ENCODE results near the gene ARRDC5.
"Not testable (repeated sequence)": the region's sequence is repeated elsewhere in the genome, so short reads cannot be mapped to it uniquely, and the experiment has no call there.

ARRDC5 gene

DNA sequence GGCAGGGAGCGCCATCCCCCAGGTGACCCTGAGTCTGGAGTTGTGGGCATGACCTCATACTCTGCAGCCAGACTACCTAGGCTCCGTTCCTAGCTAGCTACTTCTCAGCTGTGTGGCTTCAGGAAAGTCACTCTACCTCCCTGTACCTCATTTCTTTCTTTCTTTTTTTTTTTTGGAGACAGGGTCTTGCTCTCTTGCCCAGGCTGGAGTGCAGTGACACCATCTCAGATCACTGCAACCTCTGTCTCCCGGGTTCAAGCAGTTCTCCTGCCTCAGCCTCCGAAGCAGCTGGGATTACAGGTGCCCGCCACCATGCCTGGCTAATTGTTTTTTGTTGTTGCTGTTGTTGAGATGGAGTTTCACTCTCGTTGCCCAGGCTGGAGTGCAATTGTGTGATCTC lies 50.2 kb downstream of the ARRDC5 start:
- no peak overlapping the region for H3K4me3 ChIP-seq (ENCODE audit: control insufficient read depth, low read depth, low read length)
- TF ChIP-seq, protein P1, sequence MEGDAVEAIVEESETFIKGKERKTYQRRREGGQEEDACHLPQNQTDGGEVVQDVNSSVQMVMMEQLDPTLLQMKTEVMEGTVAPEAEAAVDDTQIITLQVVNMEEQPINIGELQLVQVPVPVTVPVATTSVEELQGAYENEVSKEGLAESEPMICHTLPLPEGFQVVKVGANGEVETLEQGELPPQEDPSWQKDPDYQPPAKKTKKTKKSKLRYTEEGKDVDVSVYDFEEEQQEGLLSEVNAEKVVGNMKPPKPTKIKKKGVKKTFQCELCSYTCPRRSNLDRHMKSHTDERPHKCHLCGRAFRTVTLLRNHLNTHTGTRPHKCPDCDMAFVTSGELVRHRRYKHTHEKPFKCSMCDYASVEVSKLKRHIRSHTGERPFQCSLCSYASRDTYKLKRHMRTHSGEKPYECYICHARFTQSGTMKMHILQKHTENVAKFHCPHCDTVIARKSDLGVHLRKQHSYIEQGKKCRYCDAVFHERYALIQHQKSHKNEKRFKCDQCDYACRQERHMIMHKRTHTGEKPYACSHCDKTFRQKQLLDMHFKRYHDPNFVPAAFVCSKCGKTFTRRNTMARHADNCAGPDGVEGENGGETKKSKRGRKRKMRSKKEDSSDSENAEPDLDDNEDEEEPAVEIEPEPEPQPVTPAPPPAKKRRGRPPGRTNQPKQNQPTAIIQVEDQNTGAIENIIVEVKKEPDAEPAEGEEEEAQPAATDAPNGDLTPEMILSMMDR (IDR thresholded peaks at IDR 0.05; ENCODE audit: control insufficient read depth, insufficient read depth, low read depth, low read length, missing control alignments), result no peak
- no peak for DNase-seq (ENCODE audit: low read depth)

DNA sequence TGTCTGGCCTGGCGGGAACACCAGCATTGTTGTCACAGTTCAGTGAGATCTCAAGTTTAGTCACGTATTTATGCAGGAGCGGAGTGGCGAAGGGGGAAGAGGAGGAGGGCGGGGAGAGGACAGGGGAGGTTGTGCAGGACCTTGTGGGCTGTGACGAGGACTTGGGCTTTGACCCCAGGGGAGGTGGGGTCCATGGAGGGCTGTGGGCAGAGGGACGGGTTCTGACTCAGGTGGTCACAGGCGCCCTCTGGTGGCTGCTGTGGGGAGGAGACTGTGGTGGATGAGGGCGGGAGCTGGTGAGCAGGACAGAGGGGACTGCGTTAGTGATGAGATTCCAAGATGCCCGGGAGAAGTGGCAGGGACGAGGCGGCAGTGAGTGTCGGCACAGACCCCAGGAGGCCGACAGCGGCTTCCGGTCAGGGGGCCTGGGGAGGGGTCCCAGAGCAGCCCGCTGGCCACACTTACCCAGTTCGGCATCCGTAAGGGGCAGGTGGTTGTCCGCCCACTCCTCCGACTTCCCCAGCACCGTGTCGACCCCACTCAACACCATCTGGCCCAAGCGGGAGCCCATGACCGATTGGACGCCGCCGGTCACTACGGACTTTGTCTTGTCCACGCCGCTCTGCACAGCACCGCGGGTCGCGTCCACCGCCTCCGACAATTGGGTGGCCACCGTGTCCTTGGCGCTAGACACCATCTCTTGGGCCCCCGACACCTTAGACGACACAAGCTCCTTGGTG lies 51.0 kb downstream of the ARRDC5 start:
- no peak overlapping the region for H3K4me3 ChIP-seq (ENCODE audit: control insufficient read depth, low read depth, low read length)
- DNase-seq (ENCODE audit: low read depth), result no peak
- TF ChIP-seq, protein P1 (IDR thresholded peaks at IDR 0.05; ENCODE audit: control insufficient read depth, insufficient read depth, low read depth, low read length, missing control alignments), result peak; percentile 88

DNA sequence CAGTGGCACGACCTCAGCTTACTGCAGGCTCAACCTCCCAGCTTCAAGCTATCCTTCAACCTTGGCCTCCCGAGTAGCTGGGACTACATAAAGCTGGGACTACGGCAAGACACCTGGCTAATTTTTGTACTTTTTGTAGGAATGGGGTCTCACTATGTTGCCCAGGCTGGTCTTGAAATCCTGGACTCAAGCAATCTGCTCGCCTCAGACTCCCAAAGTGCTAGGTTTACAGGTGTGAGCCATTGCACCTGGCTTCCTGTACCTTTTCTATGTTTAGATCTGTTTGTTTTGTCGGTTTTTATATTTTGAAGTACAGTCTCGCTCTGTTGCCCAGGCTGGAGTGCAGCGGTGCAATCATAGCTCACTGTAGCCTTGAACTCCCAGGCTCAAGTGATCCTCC lies 53.7 kb downstream of the ARRDC5 start:
- H3K4me3 ChIP-seq (ENCODE audit: control insufficient read depth, low read depth, low read length), result no peak overlapping the region
- DNase-seq (ENCODE audit: low read depth), result no peak
- TF ChIP-seq, protein P1 (IDR thresholded peaks at IDR 0.05; ENCODE audit: control insufficient read depth, insufficient read depth, low read depth, low read length, missing control alignments), result no peak

DNA sequence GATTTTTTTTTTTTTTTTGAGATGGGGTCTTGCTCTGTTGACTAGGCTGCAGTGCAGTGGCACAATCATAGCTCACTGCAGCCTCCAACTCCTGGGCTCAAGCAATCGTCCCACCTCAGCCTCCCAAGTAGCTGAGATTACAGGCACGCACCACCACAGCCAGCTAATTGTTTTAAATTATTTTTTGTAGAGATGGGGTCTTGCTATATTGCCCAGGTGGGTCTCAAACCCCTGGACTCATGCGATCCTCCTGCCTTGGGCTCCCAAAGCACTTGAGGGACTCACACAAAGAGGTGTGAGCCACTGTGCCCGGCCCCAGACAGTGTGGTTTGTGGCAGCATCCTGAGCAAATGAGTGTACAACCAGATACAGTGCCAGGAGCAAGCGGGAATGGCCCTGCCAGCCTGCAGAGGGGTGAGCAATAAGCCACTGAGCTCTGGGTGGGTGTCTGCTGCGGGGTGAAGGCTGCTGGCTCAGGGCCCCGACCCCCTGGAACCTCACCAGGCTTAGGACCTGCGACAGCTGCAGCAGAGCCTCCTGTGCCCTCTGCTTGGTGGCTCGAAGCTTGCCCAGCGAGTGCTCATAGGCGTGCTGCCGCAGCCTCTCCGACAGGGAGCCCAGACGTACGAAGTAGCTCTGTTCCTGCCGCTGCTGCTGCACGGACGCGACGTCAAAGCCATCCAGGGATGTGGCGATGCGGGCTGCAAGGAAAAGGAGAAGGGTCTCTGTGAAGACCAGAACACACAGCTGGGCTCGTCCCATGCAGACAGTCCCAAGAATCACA lies 55.3 kb downstream of the ARRDC5 start:
- TF ChIP-seq, protein P1 (IDR thresholded peaks at IDR 0.05; ENCODE audit: control insufficient read depth, insufficient read depth, low read depth, low read length, missing control alignments), result no peak
- H3K4me3 ChIP-seq (ENCODE audit: control insufficient read depth, low read depth, low read length), result no peak overlapping the region
- no peak for DNase-seq (ENCODE audit: low read depth)

DNA sequence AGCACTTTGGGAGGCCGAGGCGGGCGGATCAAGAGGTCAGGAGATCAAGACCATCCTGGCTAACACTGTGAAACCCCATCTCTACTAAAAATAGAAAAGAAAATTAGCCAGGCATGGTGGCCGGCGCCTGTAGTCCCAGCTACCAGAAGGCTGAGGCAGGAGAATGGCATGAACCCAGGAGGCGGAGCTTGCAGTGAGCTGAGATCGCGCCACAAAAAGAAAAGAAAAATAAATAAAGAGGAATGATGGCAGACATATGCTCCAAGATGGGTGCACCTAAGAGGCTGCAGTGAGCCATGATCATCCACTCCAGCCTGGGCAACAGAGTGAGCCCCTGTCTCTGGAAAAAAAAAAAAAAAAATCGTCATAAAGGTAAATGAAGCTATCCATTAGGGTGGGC lies 56.7 kb downstream of the ARRDC5 start:
- H3K4me3 ChIP-seq (ENCODE audit: control insufficient read depth, low read depth, low read length); DNase-seq (ENCODE audit: low read depth): not testable (repeated sequence)

DNA sequence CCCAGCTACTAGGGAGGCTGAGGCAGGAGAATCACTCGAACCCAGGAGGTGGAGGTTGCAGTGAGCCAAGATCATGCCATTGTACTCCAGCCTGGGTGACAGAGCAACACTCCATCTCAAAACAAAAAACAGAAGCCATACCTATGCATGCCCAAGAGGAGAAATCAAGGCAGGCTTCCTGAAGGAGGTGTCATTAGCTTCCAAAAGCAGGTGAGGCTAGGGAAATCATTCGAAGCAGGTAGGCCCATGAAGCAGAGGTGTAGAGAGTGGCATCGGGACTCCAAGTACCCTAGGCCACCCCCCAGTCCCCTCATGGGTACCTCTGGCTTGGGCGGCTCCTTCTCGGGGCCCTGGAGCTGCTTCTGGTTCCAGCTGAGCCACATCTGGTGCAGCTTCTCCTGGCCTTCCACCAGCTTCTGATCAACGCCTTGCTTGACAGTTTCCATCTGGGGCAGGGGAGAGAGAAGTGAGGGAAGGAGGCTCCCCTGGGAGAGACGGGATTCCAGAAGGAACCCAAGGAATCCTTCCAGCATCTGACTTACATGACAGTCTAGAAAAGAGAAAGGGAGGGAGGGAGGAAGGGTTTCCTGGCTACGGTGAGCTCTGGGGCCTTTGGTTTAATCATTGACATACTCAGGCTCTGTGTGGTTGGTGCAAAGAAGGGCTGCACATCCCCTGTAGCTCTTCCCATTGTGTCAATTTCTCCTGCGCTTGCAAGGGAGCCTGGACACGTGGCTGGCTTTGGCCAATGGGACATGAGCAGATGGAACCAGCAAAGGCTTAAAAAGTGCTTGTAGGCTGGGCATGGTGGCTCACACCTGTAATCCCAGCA lies 58.1 kb downstream of the ARRDC5 start:
- DNase-seq (ENCODE audit: low read depth), result no peak
- H3K4me3 ChIP-seq (ENCODE audit: control insufficient read depth, low read depth, low read length), result no peak overlapping the region
- TF ChIP-seq, protein P1 (IDR thresholded peaks at IDR 0.05; ENCODE audit: control insufficient read depth, insufficient read depth, low read depth, low read length, missing control alignments), result no peak
